ENCODE data around the gene AGAP1.

AGAP1 gene

DNA sequence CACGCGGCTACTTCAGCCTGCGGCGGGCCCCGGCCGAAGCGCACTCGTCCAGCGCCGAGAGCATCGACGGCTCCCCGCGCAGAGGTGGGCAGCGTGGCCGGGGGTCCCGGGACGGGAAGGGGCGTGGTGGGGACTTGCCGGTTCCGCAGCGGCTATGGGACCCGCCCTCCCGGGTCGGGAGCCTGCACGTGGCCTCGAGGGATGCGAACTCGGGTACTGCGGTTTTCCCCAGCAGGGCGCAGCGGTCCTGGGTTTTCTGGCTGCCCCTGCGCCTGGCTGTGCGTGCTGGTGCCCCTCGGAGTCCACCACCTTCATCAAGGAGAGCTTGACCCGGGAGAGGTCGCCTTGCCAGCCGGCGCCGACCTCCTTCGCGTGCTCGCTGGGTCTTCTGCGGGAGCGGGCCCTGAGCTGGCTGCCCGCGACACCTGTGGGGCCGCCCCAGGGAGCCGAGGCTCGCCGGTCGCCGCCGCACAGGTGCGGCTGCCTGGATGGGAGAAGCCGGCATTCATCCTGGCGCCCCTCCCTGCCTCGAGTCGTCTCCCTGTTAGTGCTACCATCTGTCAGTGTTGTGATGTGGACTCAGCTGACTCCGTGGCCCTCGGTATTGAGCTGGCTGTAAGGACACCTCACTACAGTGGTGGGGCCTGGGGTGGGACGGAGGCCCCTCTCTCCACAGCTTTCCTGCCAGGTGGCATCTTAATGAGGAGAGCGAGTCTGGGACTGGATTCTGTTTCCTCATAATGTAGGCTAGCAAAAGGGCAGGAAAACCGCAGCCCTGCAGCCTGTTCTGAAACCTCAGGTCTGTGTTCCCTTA is 177.3 kb downstream of the AGAP1 start:
- peak; percentile 9 for DNase-seq

DNA sequence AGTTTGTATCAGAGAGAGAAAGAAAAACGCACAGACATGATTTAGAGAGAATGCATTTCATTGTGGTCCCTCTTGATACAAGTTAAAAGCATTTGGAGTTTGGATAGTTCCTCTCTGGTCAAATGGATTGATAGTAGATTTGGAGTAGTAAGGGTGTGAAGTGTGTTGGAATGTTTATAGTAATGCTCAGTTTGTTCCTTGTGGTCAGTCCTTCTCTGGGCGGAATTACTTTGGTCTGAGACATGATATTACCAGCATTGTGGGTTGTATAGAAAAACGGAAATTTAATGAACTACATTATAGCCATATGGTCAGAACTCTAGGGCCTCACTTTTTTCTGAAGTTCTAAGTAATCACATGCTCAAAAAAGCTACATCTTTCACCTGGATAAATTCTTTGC is 178.9 kb downstream of the AGAP1 start:
- no peak for DNase-seq

DNA sequence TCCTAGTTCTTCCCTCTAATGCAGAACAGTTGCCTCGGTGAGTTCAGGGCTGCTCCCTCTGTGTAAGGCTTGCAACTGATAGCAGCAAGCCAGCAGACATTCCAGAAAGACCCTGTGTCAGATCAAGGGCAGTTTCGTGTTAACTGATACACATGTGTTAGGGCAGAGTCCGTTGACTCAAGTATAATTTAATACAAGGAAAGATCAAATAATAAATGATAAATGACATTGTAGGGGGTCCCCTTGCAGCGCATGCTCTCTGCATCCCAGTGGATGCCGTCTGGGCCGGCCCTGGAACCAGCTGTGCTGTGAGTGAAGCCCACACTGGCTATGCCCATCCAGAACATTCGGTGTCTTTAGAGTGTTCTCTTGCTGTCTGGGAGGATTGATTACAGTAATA is 180.3 kb downstream of the AGAP1 start:
- no peak for DNase-seq

DNA sequence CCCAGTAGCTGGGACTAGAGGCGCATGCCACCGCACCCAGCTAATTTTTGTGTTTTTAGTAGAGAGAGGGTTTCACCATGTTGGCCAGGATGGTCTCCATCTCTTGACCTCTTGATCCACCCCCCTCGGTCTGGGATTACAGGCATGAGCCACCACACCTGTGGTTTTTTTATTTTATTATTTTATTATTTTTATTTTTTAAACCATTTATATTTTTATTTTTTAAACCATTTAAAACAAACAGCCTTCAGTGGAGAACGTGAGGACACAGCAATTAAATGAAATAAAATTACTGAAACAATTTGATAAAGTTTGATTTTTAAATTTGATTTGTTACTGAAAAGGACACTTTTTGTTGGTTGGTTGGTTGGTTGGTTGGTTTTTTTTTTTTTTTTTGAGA is 181.0 kb downstream of the AGAP1 start:
- no peak for DNase-seq

DNA sequence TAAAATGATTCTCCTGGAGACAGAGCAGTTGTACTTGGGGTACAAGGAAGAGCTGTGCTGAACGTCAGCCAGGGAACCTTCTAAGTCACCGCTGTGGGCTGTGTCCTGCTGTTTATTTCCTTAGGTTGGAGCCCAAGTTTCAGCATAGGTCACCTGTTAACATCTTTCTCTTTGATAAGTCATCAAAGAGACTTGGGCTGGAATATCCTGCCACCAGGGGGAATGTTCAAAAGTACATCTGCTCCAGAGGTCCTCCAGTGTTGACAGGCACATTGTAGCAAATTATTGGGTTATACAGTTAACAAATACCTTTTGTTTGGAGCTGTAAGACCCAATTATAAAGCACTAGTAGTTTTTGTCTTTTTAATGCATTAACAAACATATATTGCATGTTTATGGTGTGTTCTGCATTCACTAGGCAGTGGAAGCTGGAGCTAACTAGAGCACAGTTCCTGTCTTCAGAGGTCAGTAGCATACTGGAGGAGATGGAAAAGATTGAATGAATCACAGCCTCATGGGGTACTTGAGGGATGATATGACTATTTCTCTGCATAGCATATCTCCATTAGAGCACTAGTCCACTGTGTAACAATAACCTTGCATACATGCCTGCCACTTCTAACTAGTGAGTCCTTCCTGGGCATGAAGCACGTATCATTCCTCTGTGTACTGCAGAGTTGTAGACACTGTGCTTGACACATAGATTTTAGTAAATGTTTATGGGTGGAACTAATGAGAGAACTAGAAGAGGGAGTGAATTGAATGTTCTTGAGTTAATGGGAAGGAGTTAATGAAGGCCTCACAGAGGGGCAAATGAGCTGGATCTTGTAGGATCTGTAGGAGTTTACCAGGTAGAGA is 182.1 kb downstream of the AGAP1 start:
- no peak for DNase-seq

DNA sequence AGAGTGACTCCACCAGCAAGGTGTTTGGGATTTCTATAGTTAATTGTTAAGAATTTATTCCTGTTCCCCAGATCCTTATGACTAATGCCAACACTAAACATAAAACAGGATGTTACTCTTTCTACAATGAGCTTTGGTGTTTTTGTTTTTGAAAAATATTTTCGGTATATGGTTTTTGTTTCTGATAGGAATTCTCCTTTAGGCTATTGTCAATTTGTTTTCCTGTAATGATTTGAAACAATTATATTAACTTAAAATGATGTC is 182.6 kb downstream of the AGAP1 start:
- DNase-seq = no peak

DNA sequence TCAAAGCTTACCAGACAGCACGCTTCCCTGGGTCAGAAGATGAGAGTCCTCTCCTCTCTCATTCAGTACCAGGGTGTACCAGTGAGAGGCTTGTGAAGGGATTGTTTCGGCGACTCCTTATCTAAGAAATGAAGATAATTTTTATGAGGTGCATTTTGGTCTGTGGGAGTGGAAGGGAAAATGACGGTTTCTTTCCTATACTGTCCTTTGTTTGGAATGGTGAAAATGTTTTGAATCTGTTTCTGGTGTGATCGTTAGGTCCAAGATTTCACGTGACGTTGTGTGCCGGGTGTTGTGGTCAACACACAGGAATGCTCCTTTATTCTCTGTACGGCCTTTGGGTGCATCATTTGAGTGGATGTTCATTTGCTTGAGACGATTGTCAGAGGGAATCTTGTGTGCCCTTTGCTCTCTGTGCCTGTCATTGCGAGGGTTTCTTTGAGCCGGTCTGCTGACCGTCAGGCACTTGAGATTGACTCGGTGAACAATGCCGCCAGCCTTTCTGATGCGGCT is 183.5 kb downstream of the AGAP1 start:
- DNase-seq = no peak

DNA sequence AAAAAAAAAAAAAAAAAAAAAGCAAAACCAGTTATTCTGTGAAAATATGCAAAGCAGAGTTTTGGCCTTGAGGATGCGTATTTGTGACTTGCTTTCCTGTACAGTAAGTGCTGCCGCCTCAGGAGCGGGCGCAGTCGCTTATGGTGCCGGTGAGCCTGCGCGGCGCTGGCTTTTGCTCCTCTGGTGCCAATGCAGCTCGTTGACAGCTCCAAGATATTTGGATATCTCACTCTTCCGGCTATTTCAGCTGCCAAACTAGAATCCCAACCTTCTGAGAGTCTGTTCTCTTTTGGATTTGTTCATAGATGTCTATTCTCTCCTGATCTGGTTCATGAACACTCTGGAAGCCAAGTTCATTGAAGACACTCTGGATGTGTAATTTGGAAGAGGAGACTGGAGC is 184.1 kb downstream of the AGAP1 start:
- DNase-seq = no peak

DNA sequence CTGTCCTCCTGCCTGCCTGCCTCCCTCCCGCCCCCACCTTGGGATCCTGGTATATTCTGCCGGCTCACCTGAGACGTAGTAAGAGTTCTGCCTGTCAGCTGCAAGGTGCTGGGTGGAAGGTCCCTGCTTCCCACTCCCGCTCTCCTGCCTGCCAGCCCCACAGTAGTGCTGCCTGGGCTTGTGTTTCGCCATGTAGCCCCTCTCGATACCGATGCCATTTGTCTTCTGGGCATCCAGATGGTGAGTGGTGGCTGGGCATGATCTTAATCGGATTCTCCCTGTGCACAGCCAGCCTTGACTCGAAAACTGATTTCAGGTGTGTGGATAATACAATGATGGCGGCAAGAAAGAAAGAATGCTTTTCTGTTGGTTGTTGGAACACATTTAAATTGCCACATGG is 184.9 kb downstream of the AGAP1 start:
- no peak for DNase-seq

DNA sequence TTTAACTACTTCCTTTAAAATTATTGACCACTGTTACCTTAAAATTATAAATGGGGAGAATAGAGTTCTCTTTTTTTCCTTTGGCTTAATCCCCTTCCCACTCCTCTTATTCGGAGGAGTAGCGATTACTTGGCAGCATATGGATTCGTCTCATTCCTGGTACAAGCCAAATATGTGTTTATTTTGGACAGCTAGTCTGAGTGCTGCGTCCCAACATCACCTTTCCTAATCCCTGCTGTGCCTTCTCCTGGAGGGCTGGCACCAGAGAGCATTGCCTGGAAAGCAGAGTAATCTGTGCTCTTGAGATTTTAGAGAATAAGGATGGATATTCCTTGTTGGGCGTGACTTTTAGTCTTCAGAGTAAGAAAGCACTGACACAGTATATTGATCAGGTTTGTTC is 185.6 kb downstream of the AGAP1 start:
- DNase-seq = no peak

DNA sequence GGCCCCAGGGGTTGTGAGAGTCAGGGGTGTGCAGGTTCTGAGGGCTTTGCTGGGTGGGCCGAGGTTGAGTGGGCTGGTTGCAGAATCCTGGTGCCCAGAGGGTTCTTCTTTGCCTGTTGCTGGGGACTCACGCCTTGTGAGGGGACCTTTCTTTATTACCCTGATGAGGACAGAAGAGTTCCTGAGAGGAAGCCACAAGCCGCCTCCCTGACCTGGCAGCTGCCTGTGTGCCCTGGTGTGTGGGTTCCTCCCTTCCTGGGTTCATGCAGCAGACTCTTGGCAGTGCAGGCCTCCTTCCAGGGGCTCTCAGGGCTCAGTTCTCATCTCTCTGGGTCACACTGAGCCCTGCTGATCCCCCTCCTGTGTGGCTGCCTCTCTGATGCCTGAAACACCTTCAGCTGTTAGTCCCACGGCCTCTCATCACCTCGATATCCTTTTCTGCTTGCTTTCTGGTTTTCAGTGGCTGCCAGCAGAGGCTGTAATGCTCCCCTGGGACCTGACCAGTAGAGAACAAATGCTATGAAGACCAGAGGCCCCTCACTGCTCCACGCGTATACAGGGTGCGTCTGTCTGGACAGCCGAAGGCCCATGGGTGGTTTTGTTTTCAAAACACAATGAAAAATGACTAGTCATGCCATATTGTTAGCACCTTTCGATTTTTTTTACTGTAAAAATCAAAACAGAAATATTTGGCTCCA is 191.3 kb downstream of the AGAP1 start:
- DNase-seq = no peak

DNA sequence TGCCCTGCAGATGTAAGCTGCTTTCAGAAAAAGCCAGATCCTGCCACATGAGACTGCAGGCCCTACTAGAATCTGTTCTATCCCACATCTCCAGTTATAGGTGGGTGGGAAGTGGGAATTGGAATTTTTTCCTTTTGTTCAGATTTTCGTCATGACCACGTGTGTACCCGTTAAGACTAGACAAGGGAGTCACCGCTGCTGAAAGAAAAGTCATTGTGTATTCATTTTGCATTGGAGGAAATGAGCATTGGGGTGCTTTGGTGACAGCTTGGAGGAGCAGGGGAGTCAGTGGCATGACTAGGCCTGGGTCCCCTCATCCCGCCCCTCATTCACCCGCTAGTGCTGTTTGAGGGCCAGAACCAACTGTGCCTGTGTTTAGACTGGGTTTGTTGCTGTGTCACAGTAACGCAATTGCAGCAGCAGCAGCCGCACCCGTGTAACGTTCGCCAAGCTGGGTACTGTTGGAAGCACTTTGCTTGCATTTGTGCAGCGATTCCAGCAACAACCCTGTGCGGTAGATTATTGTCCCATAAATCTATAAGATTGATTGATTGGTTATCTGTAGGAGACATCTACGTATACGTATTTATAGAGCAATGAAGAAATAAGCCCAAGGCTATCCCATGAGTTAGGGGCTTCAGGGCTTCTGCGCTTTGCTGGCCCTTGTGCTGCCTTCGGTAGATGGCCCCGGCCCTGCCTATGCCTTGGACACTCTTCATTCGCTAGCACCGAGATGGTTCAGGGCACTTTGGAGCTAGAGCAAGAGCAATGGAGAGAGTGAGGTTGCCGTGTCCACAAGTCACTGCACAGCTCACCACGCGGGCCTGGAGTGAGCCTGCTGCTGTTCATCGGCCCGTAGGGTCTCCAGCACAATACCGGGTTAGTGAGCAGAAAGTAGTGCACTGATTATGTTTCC is 194.9 kb downstream of the AGAP1 start:
- no peak for DNase-seq

DNA sequence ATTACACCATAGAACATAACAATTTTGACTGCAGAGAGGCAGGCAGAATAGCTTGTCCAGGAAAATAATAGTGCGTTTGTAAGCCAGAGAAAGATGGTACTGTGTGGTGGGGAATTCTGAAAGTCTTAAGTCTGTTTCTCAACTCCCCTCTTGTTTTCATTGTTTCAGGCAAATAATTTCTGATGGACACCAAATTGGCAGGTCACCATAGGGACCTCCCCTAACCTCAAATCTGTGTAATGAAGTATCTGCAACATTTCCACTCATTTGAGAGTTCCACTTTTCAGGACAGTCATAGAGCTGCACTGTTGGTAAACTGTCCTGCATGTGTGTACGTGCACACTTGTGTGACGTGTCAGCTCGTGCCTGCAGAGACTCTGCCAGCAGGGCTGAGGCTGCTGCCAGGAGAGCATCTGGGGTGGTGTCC is 195.6 kb downstream of the AGAP1 start:
- no peak for DNase-seq

DNA sequence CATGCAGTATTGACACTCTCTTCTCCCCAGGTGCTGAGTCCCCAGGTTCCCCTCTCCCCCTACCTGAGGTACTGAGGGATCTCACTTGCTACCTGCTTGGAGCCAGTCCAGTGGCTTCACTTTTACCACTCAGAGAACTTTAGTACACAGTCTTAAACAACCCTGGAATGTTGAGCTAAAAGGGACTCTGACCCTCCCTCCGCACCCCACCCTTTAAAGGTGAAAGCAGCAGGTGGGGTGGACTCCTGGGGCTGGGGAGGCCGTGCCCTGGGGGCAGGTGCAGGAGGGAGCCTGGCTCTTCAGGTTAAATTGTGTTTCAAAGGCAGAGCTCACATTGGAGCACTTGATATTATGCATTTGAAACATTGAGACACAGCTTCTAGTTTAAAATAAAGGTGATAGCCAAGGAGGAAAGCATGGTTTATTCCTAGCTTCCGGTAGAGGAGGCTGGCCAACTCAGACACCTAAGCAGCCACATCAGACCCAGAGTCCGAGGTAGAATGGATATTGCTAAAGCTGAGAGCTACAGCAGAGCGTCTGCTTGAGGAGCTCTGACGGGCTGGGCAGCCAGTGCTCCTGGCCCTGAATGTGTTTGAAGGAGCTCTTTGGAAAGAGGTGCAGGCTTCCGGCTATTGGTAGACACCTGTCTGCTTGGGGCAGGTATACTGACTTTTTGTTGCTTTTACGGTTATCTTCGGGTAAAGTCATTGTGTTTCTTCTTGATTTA is 196.4 kb downstream of the AGAP1 start:
- no peak for DNase-seq

DNA sequence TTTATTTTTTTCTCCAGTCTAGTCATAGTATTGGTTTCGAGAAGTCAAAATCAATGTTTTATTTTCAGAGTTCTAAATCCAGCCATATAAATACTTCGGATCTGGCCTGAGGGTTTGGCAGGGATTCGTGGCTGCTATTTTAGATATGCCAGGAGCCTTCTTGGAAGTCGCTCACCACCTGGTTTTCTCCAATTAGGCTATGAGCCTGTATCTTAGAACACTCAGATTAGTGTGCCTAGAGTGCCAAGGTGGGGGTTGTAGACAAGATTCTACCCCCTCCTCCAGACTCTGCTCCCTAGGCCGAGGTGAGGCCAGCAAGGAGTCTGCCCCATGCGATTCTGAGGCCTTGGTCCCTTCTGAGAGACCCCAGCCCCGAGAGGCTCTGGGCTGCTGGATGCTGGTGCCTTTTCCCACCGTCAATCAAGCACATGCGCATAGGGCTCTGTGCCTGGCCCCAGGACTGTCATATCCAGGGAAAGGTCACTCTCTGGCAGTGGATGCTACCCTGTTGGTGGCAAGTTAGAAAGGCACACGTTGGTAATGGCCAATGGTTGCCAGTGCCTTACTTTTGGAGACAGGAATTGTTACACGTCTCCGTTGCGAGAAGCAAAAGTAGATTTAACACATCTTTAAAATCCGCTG is 197.1 kb downstream of the AGAP1 start:
- DNase-seq = no peak

DNA sequence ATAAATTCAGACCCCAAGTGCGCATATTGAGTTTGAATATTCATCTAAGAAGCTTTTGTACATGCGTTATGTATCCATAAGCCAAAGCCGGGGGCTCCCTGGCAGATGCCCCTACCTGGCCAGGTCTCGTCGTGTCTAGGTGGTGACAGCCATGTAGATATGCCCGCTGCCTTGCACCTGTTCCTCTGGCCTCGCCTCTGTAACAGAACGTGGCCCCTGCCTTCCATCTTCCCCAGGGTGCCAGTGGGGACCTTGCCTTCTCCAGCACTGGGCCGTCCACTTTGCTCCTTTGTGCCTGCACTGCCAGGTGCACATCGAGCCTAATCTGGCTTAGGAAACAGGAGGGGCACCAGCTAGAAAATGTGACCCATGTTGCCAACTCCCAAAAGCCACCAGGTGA is 198.2 kb downstream of the AGAP1 start:
- no peak for DNase-seq

DNA sequence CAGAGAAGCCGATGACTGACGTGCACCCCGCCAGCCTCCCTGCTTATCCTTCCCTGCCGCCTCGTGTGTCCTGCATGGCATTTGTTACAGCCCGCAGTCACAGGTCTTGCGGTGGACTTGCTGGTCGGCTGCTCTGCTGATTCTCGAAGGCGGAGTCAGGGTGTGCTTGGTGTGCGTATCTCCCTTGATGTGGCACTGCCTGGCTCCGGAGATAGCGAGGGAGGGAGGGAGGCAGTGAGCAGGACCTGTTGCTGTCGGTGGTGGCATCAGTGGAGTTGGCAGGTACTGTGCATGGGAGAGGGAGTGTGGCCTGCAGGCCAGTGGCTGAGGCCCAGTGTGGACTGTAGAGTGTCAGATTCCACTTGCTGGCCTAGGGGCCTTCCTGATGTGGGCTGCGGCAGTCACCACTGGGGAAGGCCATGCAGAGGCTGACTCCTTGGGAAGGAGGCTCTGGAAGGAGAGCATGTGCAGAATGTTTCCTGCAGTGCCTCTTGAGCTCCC is 198.9 kb downstream of the AGAP1 start:
- no peak for DNase-seq

DNA sequence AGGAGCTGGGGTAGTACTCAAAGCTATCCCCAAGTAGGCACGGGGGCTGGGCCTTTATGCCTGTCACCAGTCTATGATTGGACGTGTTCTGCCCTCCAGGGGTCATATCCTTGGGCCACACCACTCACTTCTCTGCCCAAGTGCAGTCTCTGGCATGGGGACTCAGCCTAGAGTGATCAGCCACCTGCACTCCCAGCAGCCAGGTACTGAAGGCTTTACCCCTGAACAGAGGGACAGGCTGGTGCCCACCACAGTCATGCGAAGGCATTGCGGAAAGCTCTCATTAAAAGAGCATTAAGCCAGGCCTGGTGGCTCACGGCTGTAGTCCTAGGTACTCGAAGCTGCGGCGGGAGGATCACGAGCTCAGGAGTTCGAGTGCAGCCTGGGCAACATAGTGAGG is 199.4 kb downstream of the AGAP1 start:
- DNase-seq = no peak

DNA sequence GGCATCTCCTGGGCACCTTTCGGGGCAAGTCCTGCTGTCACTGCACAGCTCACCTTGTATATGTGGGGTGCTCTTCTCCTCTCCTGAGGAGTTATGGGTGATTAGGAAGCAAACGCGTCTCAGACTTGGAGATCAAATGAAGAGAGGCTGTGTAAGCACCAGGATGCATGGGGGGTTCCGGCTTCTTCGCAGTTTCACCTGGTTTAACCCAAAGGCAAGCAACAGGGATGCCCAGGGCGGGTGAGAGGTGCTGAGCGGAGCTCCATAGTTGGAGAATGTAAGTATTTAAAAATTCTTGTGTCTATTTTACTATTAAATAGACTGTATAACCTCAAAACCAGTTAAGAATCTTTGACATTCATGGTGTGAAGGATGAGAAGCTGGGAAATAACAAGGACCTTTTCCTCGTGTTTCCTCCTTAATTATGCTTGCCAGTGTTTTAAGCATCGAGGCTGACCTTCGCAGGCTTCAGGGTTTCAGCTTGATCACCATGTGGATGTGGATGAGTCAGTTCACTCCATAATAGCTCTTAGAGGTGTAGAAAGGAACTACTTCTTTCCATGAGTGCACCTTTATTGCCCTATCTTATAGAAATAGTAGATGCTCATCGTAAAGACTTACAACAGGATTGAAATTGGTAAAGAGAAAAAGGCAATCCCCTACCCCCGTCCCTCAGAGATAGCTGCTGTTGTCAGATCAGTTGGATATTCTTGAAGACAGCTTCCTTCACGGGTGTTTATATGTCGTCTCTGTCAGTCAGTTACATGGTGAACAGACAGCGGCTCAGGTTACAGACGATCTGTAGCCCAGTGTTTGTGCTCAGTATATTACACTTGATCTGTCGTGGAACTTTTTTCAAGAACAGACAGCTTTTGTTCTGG is 201.1 kb downstream of the AGAP1 start:
- DNase-seq = no peak

DNA sequence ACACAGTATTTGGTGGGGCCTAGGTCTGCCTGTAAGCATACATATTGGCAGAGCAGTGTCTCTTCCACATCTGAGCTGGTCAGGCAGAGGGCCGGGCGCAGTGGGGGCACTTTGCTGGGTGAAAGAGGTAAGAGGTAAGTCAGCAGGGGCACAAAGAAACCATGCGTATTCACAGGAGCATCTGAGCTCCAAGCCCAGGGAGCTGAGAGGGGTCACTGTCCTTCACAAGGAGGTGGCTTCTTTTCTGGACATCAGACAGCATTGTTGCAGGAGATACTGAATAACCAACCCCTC is 201.7 kb downstream of the AGAP1 start:
- no peak for DNase-seq
